OCI-LY3 (cell line): ENCODE measurements around the gene MYO9A.

Experiments used
- CTCF ChIP-seq: fragments of 200-600, 300-600 bp; sonication (generic); IDR thresholded peaks from 2 replicates; pipeline ENCODE4 v1.5.1; 2014; ENCODE audit warnings: antibody characterized with exemption, low read length, low read depth
- EZH2phosphoT487 ChIP-seq: fragments of 200-600 bp; shearing (Covaris generic); IDR thresholded peaks from 2 replicates; pipeline ENCODE4 v1.6.1; 2018; ENCODE audit warnings: antibody characterized with exemption, mixed run types, low read depth

- TF ChIP-seq CTCF (no peak), EZH2phosphoT487 (no peak)
Measured at GRCh38 chr15:71921191-71921590, 196.8 kb downstream of the MYO9A start.
